GM19099 (cell line): Measurements from ENCODE around the gene ZCCHC9.
A peak's percentile ranks its signal among the peaks of the same experiment; 100 is the strongest.

Source experiments
- POLR2A ChIP-seq: IDR thresholded peaks from 3 replicates; pipeline ENCODE4 v1.6.1; 2011; ENCODE audit warnings: low read depth; ENCODE audit not compliant: insufficient read length; ENCODE audit errors: extremely low read depth

The ZCCHC9 gene, protein sequence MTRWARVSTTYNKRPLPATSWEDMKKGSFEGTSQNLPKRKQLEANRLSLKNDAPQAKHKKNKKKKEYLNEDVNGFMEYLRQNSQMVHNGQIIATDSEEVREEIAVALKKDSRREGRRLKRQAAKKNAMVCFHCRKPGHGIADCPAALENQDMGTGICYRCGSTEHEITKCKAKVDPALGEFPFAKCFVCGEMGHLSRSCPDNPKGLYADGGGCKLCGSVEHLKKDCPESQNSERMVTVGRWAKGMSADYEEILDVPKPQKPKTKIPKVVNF

DNA sequence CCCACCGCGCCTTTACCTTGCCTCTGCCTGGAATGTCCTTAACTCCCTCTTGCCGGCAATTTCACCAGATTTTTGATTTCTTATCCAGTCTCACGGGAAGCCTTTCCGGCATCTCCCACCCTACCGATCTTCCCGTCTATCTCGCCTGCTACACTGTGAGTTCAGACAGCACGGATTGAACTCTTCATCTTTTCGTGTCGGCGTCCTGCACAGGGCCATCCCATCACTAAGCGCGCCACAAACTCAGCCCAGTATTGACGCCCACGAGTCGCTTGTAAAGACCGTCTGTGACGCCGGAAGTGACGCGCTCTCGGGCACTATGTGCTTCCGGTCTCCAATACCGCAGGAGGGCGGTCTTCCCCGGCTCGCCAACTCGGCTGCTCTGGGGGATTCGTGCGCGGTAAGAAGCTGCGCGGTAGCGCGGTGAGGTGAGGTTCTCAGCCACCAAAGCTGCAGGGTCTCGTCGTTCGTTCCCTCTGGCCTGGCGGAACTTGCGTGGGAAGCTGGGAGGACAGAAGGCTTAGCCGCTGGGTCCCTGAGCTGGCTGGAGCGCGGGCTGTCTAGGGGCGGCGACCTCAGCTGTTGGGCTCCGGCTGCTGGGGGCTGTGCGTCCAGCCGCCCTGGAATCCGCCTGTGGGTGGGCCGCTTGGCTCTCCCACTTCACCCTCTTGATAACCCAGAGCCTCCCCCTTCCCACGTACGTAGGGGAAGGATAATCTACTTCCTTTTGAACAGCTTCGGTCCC is at the start of gene ZCCHC9:
Gene ZCCHC9 (plus strand): TSS at position 317 of the 745 bp plus-strand sequence. CDS start 3,171 bp downstream, outside the sequence.
- peak; percentile 96 for TF ChIP-seq POLR2A

- no peak for TF ChIP-seq POLR2A
Measured at GRCh38 chr5:81251922-81252321, 49.5 kb upstream of the ZCCHC9 start.

GRCh38 chr5:81252904-81253303 is 48.5 kb upstream of the ZCCHC9 start:
- TF ChIP-seq POLR2A = no peak

DNA sequence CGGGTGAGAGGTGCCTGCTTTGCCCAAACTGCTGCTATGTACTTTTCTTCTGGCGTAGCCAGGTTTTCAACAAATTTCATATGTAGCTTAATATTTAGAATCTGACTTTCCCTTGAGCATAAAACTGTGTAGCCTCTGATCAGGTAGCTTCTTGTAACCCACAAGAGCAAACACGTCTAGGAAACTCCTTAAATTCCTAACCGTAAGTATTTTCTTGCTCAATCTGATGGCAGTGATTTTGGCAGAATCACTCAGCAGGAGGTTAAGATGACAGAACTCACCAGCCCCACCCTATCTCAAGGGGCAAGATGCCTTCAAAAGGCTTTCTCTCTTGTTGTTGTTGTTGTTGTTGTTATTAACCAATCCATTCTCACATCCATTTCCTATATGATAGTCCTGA is 47.5 kb upstream of the ZCCHC9 start:
- TF ChIP-seq POLR2A = no peak

DNA sequence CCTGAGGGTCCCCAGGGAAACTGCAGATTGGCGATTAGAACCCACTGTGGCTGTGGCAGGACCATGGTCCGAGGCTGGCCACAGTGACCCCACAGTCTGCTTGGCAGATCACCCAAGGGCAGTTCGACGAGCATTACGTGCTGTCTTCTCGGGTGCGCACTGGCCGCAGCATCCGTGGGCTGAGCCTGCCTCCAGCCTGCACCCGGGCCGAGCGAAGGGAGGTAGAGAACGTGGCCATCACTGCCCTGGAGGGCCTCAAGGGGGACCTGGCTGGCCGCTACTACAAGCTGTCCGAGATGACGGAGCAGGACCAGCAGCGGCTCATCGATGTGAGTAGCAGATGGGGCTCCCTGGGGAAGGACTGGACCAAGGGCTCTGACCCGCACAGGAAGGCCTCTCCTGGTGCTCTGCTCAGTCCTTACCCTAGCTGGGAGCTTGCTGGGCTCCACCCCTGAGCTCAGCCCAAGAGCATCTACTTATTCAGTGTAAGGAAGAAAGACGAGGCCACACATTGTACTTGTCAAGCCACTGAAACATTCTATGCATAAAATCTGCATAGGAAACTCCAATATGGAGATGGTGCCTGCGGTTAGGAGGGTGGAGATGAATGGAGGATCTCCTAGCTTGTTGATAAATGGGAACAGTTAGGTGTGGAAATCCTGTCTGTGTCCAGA is 46.4 kb upstream of the ZCCHC9 start:
- TF ChIP-seq POLR2A = no peak

GRCh38 chr5:81256766-81257165 is 44.6 kb upstream of the ZCCHC9 start:
- no peak for TF ChIP-seq POLR2A

GRCh38 chr5:81265101-81265500 is 36.3 kb upstream of the ZCCHC9 start:
- TF ChIP-seq POLR2A = no peak

GRCh38 chr5:81268521-81269196 is 32.7 kb upstream of the ZCCHC9 start:
- no peak for TF ChIP-seq POLR2A

GRCh38 chr5:81269751-81270393 is 31.5 kb upstream of the ZCCHC9 start:
- no peak for TF ChIP-seq POLR2A

GRCh38 chr5:81283976-81284375 is 17.4 kb upstream of the ZCCHC9 start:
- TF ChIP-seq POLR2A = no peak

GRCh38 chr5:81286059-81286617 is 15.2 kb upstream of the ZCCHC9 start:
- TF ChIP-seq POLR2A = no peak

DNA sequence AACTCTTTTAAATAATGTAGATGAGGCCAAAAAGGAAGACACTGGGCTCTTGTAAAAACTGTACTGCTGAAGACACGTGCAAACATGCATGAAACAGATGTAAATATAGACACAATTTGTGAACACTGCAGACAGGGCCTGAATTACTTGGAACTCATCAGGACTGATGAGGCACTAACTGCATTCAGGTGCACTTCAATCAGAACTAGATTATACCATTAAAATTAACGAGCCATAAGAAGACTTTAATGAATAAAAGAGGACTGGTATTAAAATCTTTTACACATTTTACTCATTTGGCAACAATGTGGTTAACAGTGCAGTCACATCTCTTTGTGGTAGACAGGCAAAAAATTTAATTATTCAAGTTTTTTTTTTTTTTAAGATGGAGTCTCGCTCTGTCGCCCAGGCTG is 13.4 kb upstream of the ZCCHC9 start:
- TF ChIP-seq POLR2A = no peak

DNA sequence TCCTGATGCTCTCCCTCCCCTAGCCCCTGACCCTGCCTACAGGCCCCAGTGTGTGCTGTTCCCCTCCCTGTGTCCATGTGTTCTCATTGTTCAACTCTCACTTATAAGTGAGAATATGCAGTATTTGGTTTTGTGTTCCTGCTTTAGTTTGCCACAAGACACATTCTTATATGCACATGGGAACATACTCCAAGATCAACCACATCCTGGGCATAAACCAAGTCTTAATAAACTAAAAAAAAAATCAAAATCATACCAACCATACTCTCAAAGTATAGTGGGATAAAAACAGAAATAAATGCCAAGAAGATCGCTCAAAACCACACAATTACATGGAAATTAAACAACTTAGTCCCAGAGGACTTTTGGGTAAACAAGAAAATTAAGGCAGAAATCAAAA is 11.2 kb upstream of the ZCCHC9 start:
- TF ChIP-seq POLR2A = no peak

DNA sequence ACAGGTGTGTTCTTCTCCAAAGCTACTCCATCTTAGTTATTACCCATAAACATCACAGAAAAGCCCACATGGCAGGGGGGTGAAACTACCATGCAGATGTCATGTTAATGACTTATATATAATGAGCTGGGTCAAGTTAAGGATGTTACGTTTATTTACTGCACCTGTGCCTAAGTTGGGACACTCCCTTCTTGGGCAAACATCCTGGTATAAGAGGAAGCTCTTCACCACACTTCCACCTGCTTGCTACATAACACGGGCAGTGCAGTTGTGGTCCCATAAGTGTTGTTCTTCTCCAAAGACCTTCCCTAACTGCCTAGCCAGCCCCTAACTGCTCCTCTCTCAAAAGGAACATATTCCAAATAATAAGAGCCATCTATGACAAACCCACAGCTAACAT is 9.3 kb upstream of the ZCCHC9 start:
- TF ChIP-seq POLR2A = no peak
